ENCODE results near the gene KIAA1217.

KIAA1217 gene

GRCh38 chr10:24242562-24242961 lies 33.6 kb downstream of the KIAA1217 start:
- peak; percentile 32 to 42 for DNase-seq

GRCh38 chr10:24246365-24246764 lies 37.4 kb downstream of the KIAA1217 start:
- DNase-seq, result no peak

GRCh38 chr10:24247841-24248240 lies 38.9 kb downstream of the KIAA1217 start:
- DNase-seq, result no peak

- no peak for DNase-seq
Measured at GRCh38 chr10:24249829-24250415, 41.0 kb downstream of the KIAA1217 start.

GRCh38 chr10:24251547-24251946 lies 42.6 kb downstream of the KIAA1217 start:
- DNase-seq, result no peak

- DNase-seq, result no peak
Measured at GRCh38 chr10:24254180-24254579, 45.2 kb downstream of the KIAA1217 start.

- DNase-seq, result peak; percentile 73 to 82
Measured at GRCh38 chr10:24255115-24255880, 46.4 kb downstream of the KIAA1217 start.

GRCh38 chr10:24255881-24256311 lies 47.0 kb downstream of the KIAA1217 start:
- peak; percentile 15 to 41 for DNase-seq

- no peak for DNase-seq
Measured at GRCh38 chr10:24256619-24257107, 47.7 kb downstream of the KIAA1217 start.

GRCh38 chr10:24257588-24257987 lies 48.6 kb downstream of the KIAA1217 start:
- DNase-seq, result no peak

- DNase-seq, result no peak
Measured at GRCh38 chr10:24259365-24260130, 50.6 kb downstream of the KIAA1217 start.

- DNase-seq, result peak in 1 of 2 experiments; percentile 13
Measured at GRCh38 chr10:24261627-24262026, 52.7 kb downstream of the KIAA1217 start.

GRCh38 chr10:24262929-24263590 lies 54.1 kb downstream of the KIAA1217 start:
- DNase-seq, result no peak

GRCh38 chr10:24269476-24269875 lies 60.5 kb downstream of the KIAA1217 start:
- DNase-seq, result no peak

GRCh38 chr10:24272374-24272773 lies 63.4 kb downstream of the KIAA1217 start:
- DNase-seq, result no peak

- DNase-seq, result no peak
Measured at GRCh38 chr10:24277277-24277676, 68.3 kb downstream of the KIAA1217 start.

GRCh38 chr10:24277771-24278170 lies 68.8 kb downstream of the KIAA1217 start:
- DNase-seq, result no peak

- DNase-seq, result no peak
Measured at GRCh38 chr10:24278176-24278889, 69.4 kb downstream of the KIAA1217 start.

- no peak for DNase-seq
Measured at GRCh38 chr10:24279166-24279565, 70.2 kb downstream of the KIAA1217 start.

- DNase-seq, result no peak
Measured at GRCh38 chr10:24287559-24288195, 78.7 kb downstream of the KIAA1217 start.

GRCh38 chr10:24288581-24288980 lies 79.6 kb downstream of the KIAA1217 start:
- DNase-seq, result no peak

GRCh38 chr10:24289235-24289634 lies 80.3 kb downstream of the KIAA1217 start:
- DNase-seq, result no peak

Data from NCI-H526 (cell line).